Common myeloid progenitor, CD34-positive (primary cell): ENCODE measurements around the gene HAP1.

ENCODE experiments used
- CTCF ChIA-PET: fragments of 350-600 bp; sonication (Branson Sonifier 250); formaldehyde crosslinking; loops from one replicate; lab custom pipeline; 2021; ENCODE audit warnings: antibody characterized with exemption; lab: Charles Lee
- POLR2A ChIA-PET: fragments of 350-600 bp; sonication (Branson Sonifier 250); formaldehyde crosslinking; loops from one replicate; lab custom pipeline; 2021; ENCODE audit warnings: antibody characterized with exemption; lab: Charles Lee
- DNase-seq, 3 donors: peaks; one replicate each; pipeline versions ENCODE4 v3.0.0 to v3.0.0-alpha.2; 2013
- H3K27ac ChIP-seq, 2 experiments: 1 replicate in 1 of 2; 2 replicates in 1 of 2; pipeline ENCODE4 v1.7.0; 2013; ENCODE audit warnings: inconsistent platforms in 2 of 2, low read length in 2 of 2, mild to moderate bottlenecking in 2 of 2, low read depth in 1 of 2, moderate library complexity in 1 of 2; ENCODE audit not compliant: severe bottlenecking in 2 of 2, insufficient read depth in 1 of 2, poor library complexity in 1 of 2
- H3K27me3 ChIP-seq, 5 experiments: replicated peaks in 2 of 5; 1 replicate in 3 of 5; 2 replicates in 2 of 5; pipeline versions ENCODE4 v1.6.1 to v1.7.0; 2013; ENCODE audit warnings: low read length in 4 of 5, mild to moderate bottlenecking in 2 of 5, moderate library complexity in 2 of 5, inconsistent platforms in 1 of 5; ENCODE audit not compliant: insufficient read depth in 5 of 5, control insufficient read depth in 4 of 5
- H3K36me3 ChIP-seq, 4 experiments: 1 replicate in 2 of 4; 2 replicates in 2 of 4; pipeline versions ENCODE4 v1.6.1 to v1.7.0; 2013; ENCODE audit warnings: low read length in 3 of 4, control low read depth in 1 of 4, mild to moderate bottlenecking in 1 of 4; ENCODE audit not compliant: control insufficient read depth in 4 of 4, insufficient read depth in 4 of 4
- H3K4me1 ChIP-seq, 4 experiments: 1 replicate in 3 of 4; 2 replicates in 1 of 4; pipeline versions ENCODE4 v1.6.1 to v1.7.1; 2013; ENCODE audit warnings: low read length in 3 of 4, mild to moderate bottlenecking in 3 of 4, control low read depth in 1 of 4, inconsistent platforms in 1 of 4, moderate library complexity in 1 of 4; ENCODE audit not compliant: control insufficient read depth in 4 of 4, insufficient read depth in 4 of 4; ENCODE audit errors: control extremely low read depth in 1 of 4
- H3K4me3 ChIP-seq, 7 experiments: 1 replicate in 4 of 7; 2 replicates in 3 of 7; pipeline versions ENCODE4 v1.5.1 to v1.7.0; 2013; ENCODE audit warnings: mild to moderate bottlenecking in 7 of 7, low read length in 6 of 7, moderate library complexity in 6 of 7, inconsistent platforms in 2 of 7, low read depth in 2 of 7, control low read depth in 1 of 7; ENCODE audit not compliant: insufficient read depth in 4 of 7, control insufficient read depth in 1 of 7; ENCODE audit errors: extremely low read depth in 1 of 7
- H3K9me3 ChIP-seq, 5 experiments: 1 replicate in 4 of 5; 2 replicates in 1 of 5; pipeline versions ENCODE4 v1.6.1 to v1.7.1; 2013; ENCODE audit warnings: low read length in 4 of 5, mild to moderate bottlenecking in 2 of 5, inconsistent platforms in 1 of 5, low read depth in 1 of 5, moderate library complexity in 1 of 5; ENCODE audit not compliant: control insufficient read depth in 4 of 5, insufficient read depth in 2 of 5; ENCODE audit errors: control extremely low read depth in 1 of 5
- WGBS: methylation state at CpG from one replicate; pipeline ENCODE4 v1.1.5; 2013; ENCODE audit not compliant: insufficient coverage; 5-methylcytosine and 5-hydroxymethylcytosine counted together

Gene HAP1

DNA sequence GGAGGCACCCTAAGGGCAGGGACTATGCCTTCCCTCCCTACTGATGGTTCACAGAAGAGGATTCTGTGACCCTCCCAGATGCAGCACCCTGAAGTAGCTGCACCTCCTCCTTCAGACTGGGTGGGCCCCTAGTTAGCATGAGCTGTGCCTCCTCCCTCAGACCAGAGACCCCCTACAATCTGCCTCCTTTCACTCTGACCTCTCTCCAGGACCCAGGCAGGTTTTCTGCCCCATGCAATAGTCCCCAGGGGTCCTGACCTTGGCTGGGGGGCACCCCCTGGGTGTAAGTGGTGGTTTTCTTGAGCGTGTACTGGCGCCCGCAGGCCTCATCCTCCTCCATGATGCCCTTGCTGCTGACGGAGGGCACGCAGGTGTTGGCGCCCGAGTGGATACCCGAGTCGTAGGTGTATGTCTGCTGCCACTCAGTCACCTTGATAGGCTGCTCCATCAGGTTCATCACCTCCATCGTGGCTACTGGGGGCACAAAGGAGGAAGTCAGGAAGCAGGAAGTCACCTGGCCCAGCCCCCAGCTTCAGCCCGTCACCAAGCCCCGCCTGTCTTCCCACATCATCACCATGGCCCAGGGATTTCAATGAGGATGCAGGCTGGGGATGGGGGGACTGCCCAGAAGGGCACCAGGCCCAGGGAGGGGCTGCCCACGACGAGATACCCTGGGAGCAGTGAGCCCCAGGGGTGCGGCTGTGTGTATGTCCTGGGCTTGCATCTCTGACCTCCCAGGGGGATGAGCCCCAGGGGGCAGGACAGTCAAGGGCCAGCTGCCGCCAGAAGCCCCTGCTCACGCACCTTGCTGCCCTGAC, 37.2 kb upstream of the HAP1 start:
- CTCF ChIA-PET: interaction anchor here (0.6 to 1.5 kb wide), 6 partner anchors 14 to 40 kb away, joined by 3 to 7 read pairs (median 4); partner anchors contain the start of genes JUP and P3H4
- no peak overlapping the region for H3K27ac ChIP-seq
- peaks cover 0 to 35% (median 15%) of the 10 kb centered on the region in 4 experiments for H3K4me1 ChIP-seq
- no peak for DNase-seq
- POLR2A ChIA-PET: interaction anchor here (1.4 kb wide), 1 partner anchor 14 kb away, joined by 3 read pairs; no protein-coding TSS in a partner anchor
- no peak overlapping the region for H3K4me3 ChIP-seq
- peaks cover 14 to 70% (median 44%) of the 10 kb centered on the region in 4 experiments for H3K36me3 ChIP-seq
- no peaks in the 10 kb centered on the region for H3K27me3 ChIP-seq
- H3K9me3 ChIP-seq: no peaks in the 10 kb centered on the region
- 96% methylated on average over 14 of the region's 17 CpGs for WGBS

DNA sequence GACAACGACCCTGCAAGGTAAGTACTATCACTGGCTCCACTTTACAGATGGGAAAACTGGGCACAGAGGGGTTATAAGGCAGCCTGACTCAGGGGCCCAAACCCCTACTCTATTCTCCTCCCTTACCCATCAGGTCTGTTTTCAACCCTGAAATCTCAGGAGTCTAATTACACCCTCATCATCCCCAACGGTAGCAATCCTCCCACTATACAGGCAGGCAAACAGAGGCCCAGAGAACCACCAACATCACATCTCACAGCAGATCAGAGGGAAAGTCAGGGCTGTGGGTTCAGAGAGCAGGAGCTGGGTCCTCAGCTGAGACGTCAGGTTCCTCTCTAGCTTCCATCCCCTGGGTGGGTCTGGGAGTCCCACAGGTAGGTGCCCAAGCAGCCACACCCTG, 35.5 kb upstream of the HAP1 start:
- WGBS: 100% methylated on average over 2 of the region's 3 CpGs
- H3K9me3 ChIP-seq: no peaks in the 10 kb centered on the region
- no peak for DNase-seq
- H3K4me1 ChIP-seq: peaks cover 0 to 19% (median 8%) of the 10 kb centered on the region in 4 experiments
- H3K4me3 ChIP-seq: no peak overlapping the region
- no peaks in the 10 kb centered on the region for H3K27me3 ChIP-seq
- no peak overlapping the region for H3K27ac ChIP-seq
- ChIA-PET POLR2A (interaction anchor here (0.9 to 2.4 kb wide), 2 partner anchors 16 kb away, joined by 3 to 17 read pairs; partner anchors contain the start of gene JUP), CTCF (interaction anchor here (1.2 to 1.7 kb wide), 4 partner anchors 15 to 32 kb away, joined by 3 to 7 read pairs (median 4); no protein-coding TSS in a partner anchor)
- H3K36me3 ChIP-seq: peaks cover 16 to 76% (median 42%) of the 10 kb centered on the region in 4 experiments

DNA sequence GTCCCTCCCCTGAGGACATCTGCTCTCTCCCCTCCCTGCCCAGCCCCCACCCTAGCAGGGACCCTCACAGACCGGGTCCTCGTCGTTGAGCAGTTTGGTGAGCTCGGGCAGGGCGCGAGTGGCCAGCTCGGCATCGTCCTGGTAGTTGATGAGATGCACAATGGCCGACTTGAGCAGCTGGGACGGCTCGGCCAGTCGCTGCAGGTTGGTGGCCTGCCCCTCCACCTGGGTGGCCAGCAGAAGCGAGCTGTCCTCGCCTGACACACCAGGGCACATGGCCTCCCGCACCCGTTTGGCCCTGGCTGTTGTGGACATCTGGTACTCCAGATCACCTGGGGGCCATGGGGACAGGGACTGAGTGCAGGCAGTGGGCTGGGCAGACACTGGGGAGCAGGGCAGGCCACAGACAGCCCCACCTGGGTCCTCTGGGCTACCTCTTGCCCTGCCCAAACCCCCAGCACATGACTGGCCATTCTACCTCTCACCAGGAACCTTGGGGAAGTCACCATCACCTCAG, 35.0 kb upstream of the HAP1 start:
- 95% methylated on average over 16 of the region's 16 CpGs for WGBS
- DNase-seq: no peak
- peaks cover 0 to 15% (median 7%) of the 10 kb centered on the region in 4 experiments for H3K4me1 ChIP-seq
- H3K27me3 ChIP-seq: no peaks in the 10 kb centered on the region
- no peak overlapping the region for H3K4me3 ChIP-seq
- CTCF ChIA-PET: interaction anchor here (0.6 to 3.2 kb wide), 5 partner anchors 11 to 30 kb away, joined by 3 to 7 read pairs (median 4); partner anchors contain the start of gene JUP
- no peak overlapping the region for H3K27ac ChIP-seq
- H3K9me3 ChIP-seq: no peaks in the 10 kb centered on the region
- H3K36me3 ChIP-seq: peaks cover 18 to 79% (median 45%) of the 10 kb centered on the region in 4 experiments
- POLR2A ChIA-PET: interaction anchor here (0.6 to 2.4 kb wide), 3 partner anchors 15 to 17 kb away, joined by 3 to 17 read pairs (median 3); partner anchors contain the start of gene JUP

DNA sequence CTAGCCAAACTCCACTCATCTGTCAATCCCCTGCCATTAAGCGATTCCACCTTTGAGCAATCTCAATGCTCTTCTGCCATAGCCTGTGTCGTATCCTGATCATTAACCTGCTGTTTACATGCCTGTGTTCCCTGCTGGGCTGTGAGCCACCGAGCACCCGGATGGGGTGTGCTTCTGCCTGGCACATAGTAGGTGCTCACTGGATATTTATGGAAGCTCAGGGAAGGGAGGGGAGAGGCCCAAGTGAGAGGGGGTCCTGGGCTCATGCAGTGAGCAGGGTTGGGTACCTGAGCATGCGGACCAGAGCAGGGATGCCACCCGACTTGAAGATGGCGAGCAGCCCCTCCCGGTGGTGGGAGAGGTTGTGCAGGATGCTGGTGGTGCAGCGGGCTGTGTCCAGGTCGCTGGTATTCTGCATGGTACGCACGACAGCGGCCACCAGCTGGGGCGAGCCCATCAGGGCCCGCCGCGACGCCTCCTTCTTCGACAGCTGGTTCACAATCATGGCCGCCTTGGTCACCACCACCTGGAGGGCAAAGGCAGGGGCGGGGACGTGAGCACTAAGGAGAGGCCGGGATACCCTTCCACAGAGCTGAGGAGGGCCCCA, 34.3 kb upstream of the HAP1 start:
- Histone ChIP-seq H3K36me3 (peaks cover 18 to 83% (median 47%) of the 10 kb centered on the region in 4 experiments), H3K9me3 (no peaks in the 10 kb centered on the region), H3K27me3 (no peaks in the 10 kb centered on the region), H3K27ac (no peak overlapping the region), H3K4me1 (peaks cover 0 to 8% (median 3%) of the 10 kb centered on the region in 4 experiments), H3K4me3 (no peak overlapping the region)
- CTCF ChIA-PET: interaction anchor here (0.6 to 3.4 kb wide), 7 partner anchors 9 to 34 kb away, joined by 3 to 20 read pairs (median 4); partner anchors contain the start of gene JUP
- 96% methylated on average over 21 of the region's 23 CpGs for WGBS
- POLR2A ChIA-PET: interaction anchor here (0.6 to 2.4 kb wide), 3 partner anchors 14 to 17 kb away, joined by 3 to 17 read pairs (median 3); partner anchors contain the start of gene JUP
- no peak for DNase-seq

DNA sequence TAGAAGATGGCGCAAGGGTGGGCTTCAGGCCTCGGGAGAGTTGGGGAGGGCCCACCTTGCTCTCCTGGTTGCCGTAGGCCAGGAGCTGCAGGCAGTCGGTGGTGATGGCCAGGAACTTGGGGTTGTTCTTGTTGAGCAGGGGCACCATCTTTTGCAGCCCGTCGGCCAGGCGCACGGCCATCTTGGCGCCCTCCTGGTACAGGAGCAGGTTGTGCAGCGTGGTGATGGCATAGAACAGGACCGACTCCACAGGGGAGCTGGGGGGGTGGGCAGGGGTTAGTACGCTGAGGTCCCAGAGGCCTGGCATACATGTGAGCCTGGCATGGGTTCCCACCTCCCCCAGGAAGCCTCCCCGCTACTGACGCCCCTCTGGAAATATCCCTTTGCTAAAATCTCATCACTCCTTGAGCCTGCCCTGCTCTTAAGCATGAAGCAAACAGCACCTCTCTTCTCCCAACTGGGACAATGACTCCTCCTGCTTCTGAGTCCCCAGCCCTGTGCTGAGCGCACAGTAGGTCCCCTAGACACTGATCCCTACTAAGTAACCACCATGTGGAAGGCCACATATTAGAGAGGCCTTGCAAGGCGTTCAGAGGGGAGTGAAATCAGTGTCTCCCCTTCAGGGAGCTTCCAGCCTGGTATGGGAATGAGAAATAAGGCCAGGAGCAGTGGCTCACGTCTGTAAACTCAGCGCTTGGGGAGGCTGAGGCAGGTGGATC, 33.0 kb upstream of the HAP1 start:
- H3K4me1 ChIP-seq: no peaks in the 10 kb centered on the region
- no peaks in the 10 kb centered on the region for H3K27me3 ChIP-seq
- no peak overlapping the region for H3K4me3 ChIP-seq
- CTCF ChIA-PET: interaction anchor here (0.9 to 3.4 kb wide), 5 partner anchors 10 to 35 kb away, joined by 3 to 20 read pairs (median 7); partner anchors contain the start of gene JUP
- WGBS: 98% methylated on average over 14 of the region's 18 CpGs
- H3K9me3 ChIP-seq: no peaks in the 10 kb centered on the region
- peaks cover 25 to 89% (median 56%) of the 10 kb centered on the region in 4 experiments for H3K36me3 ChIP-seq
- POLR2A ChIA-PET: interaction anchor here (0.6 to 2.4 kb wide), 3 partner anchors 16 to 23 kb away, joined by 4 to 17 read pairs (median 4); partner anchors contain the start of gene JUP
- no peak overlapping the region for H3K27ac ChIP-seq
- no peak for DNase-seq

DNA sequence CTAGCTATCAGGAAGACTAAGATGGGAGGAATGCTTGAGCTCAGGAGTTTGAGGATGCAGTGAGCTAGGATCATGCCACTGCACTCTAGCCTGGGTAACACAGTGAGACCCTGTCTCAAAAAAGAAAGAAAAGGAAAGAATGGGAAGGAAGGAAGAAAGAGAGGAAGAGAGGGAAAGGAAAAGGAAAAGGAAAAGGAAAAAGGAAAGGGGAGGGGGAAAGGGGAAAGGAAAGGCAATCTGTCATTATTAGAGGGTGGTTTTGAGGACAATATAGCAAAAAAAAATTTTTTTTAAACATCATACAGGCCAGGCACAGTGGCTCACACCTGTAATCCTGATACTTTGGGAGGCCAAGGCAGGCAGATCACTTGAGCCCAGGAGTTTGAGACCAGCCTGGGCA, 31.7 kb upstream of the HAP1 start:
- POLR2A ChIA-PET: interaction anchor here (0.7 to 4.9 kb wide), 2 partner anchors 20 to 99 kb away, joined by 3 to 28 read pairs; partner anchors contain the start of genes JUP and KLHL11
- Histone ChIP-seq H3K27me3 (no peaks in the 10 kb centered on the region), H3K4me3 (no peak overlapping the region), H3K9me3 (no peaks in the 10 kb centered on the region), H3K36me3 (peaks cover 24 to 92% (median 56%) of the 10 kb centered on the region in 4 experiments), H3K4me1 (no peaks in the 10 kb centered on the region), H3K27ac (no peak overlapping the region)
- no peak for DNase-seq
- CTCF ChIA-PET: interaction anchor here (0.7 to 3.4 kb wide), 4 partner anchors 14 to 138 kb away, joined by 3 to 20 read pairs (median 8); partner anchors contain the start of gene JUP
